Karpas-422 (cell line): ENCODE measurements around the gene OR8J1. TPM values are rescaled to one million over a fixed set of nuclear protein-coding genes. Genes with fewer than 3 reads are reported as not detected.

ENCODE experiments used
- DNase-seq: peaks from one replicate; pipeline ENCODE4 v3.0.0-alpha.2; 2015
- H2AFZ ChIP-seq: fragments of 200-600 bp; sonication (generic); 2 replicates; pipeline ENCODE4 v1.6.1; 2014; ENCODE audit warnings: antibody characterized with exemption, low read length, mixed read lengths
- H3K27ac ChIP-seq: fragments of 200-600 bp; sonication (generic); 2 replicates; pipeline ENCODE4 v1.5.1; 2014; ENCODE audit warnings: mild to moderate bottlenecking, low read length, moderate library complexity
- H3K27me3 ChIP-seq: fragments of 200-600 bp; sonication (generic); 2 replicates; pipeline ENCODE4 v1.6.1; 2014; ENCODE audit warnings: low read length, mixed read lengths
- H3K36me3 ChIP-seq: fragments of 200-600 bp; sonication (generic); 2 replicates; pipeline ENCODE4 v1.6.1; 2014; ENCODE audit warnings: low read length, mixed read lengths; ENCODE audit not compliant: insufficient read depth
- H3K4me1 ChIP-seq: fragments of 200-600 bp; sonication (generic); 2 replicates; pipeline ENCODE4 v1.6.1; 2014; ENCODE audit warnings: mild to moderate bottlenecking, low read length, mixed read lengths
- H3K4me2 ChIP-seq: fragments of 200-600 bp; sonication (generic); 2 replicates; pipeline ENCODE4 v1.6.1; 2014; ENCODE audit warnings: low read length, low read depth, mild to moderate bottlenecking; ENCODE audit not compliant: poor library complexity, severe bottlenecking
- H3K4me3 ChIP-seq: fragments of 200-600 bp; sonication (generic); 2 replicates; pipeline ENCODE4 v1.5.1; 2014; ENCODE audit warnings: mild to moderate bottlenecking, antibody characterized with exemption, low read length, mixed read lengths
- H3K79me2 ChIP-seq: fragments of 200-600 bp; sonication (generic); 2 replicates; pipeline ENCODE4 v1.6.1; 2014; ENCODE audit warnings: mild to moderate bottlenecking, low read length, mixed read lengths
- H3K9ac ChIP-seq: fragments of 200-600 bp; sonication (generic); 2 replicates; pipeline ENCODE4 v1.6.0; 2014; ENCODE audit warnings: low read length
- H3K9me2 ChIP-seq: fragments of 200-600 bp; sonication (generic), shearing (Covaris generic); replicated peaks from 2 replicates; pipeline ENCODE4 v1.6.0; 2014; ENCODE audit warnings: mild to moderate bottlenecking, low read length, moderate library complexity; ENCODE audit not compliant: insufficient read depth
- H3K9me3 ChIP-seq: fragments of 300-700, 200-600 bp; sonication (generic); 2 replicates; pipeline ENCODE4 v1.6.1; 2014; ENCODE audit warnings: low read length, mixed read lengths
- H4K20me1 ChIP-seq: fragments of 200-600 bp; sonication (generic); 2 replicates; pipeline ENCODE4 v1.6.1; 2014; ENCODE audit warnings: mild to moderate bottlenecking, antibody characterized with exemption, low read length, low read depth; ENCODE audit not compliant: insufficient read depth
- total RNA-seq: library from RNA; depleted of rRNA; stranded (reverse); fragments of >200 nt; shearing (Covaris generic); gene quantifications from 2 replicates; pipeline ENCODE4 v1.2.3, GENCODE V29; 2014; ENCODE audit warnings: low replicate concordance; rRNA removed

OR8J1 gene, protein sequence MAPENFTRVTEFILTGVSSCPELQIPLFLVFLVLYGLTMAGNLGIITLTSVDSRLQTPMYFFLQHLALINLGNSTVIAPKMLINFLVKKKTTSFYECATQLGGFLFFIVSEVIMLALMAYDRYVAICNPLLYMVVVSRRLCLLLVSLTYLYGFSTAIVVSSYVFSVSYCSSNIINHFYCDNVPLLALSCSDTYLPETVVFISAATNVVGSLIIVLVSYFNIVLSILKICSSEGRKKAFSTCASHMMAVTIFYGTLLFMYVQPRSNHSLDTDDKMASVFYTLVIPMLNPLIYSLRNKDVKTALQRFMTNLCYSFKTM
- not detected in 2 replicates for total RNA-seq

DNA sequence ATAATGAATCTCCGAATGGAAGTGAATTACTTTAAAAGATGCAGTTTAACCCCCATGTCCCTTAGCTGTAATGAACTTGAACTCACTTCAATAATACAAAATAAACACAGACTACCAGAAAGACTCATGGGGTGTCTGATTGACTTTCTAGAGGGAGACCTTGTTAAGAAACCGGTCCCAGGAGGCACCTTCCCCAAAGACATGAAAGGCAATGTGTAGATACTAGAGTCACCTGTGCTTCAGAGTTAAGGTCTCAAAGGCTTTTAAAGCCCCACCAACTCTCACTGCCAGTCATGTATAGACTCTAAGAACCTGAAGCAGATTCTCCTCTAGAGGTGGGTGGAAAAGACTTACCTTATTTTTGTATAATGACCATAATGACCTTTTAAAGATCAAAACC, at the start of gene OR8J1:
TSS of gene OR8J1 (plus strand) at position 301 of the 400 bp plus-strand sequence. CDS start 5,956 bp downstream, outside the sequence.
- no peak for DNase-seq
- H2AFZ ChIP-seq = no peak within 1 kb of the TSS

DNA sequence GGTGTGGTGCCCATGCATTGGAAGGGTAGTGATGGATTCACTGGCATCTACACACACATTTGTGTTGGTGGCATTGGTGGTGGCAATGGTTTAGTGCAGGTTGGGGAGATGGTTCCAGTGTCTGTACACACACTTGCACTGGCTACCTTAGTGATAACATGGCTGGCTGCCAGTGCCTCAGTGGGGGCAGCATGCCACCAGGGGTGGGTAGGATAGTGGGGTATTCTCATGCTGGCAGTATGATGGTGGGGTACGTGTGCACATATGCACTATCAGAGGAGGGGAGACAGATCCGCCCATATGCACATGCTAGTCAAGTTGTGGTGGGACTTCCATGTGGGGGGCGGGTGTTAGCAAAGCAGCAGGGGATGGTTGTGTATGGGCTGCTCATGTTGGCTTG, 46.3 kb upstream of the OR8J1 start:
- Histone ChIP-seq H3K4me1 (no peaks in the 10 kb centered on the region), H3K36me3 (no peaks in the 10 kb centered on the region), H3K9me2 (no peaks in the 10 kb centered on the region), H3K4me2 (no peak overlapping the region), H3K9me3 (peaks cover 37% of the 10 kb centered on the region), H4K20me1 (no peaks in the 10 kb centered on the region), H3K9ac (no peak overlapping the region), H2AFZ (no peak overlapping the region), H3K27me3 (no peaks in the 10 kb centered on the region), H3K27ac (no peak overlapping the region), H3K4me3 (no peak overlapping the region), H3K79me2 (no peaks in the 10 kb centered on the region)
- DNase-seq = no peak

More for the DNA sequence above, at the start of gene OR8J1:
- no peaks in the 10 kb centered on the region for H4K20me1 ChIP-seq
- H3K9me2 ChIP-seq = no peaks in the 10 kb centered on the region
- no peak within 1 kb of the TSS for H3K4me3 ChIP-seq
- H3K9me3 ChIP-seq = peaks cover 14% of the 10 kb centered on the region
- H3K79me2 ChIP-seq = no peaks in the 10 kb centered on the region
- no peak within 1 kb of the TSS for H3K9ac ChIP-seq
- no peaks in the 10 kb centered on the region for H3K36me3 ChIP-seq
- H3K4me2 ChIP-seq = no peak within 1 kb of the TSS
- H3K27ac ChIP-seq = no peak within 1 kb of the TSS
- no peaks in the 10 kb centered on the region for H3K4me1 ChIP-seq
- H3K27me3 ChIP-seq = no peaks in the 10 kb centered on the region

DNA sequence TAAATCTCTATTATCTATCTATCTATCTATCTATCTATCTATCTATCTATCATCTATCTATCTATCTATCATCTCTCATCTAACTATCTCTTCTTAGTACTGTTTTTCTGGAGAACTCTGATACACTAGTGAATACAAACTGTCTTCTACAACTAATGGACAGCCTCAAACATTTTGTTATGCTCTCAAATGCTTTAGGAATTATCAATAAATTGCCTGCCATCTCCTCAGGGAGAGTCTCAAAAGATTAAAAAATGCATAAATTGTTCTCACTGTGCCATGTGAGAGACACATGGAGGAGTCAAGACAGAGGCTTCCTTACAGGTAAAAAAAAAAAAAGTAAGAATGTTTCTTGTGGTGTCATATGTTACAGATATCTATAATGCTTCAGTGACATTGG, 39.2 kb upstream of the OR8J1 start, which contains the start of gene OR8K3:
TSS of gene OR8K3 (plus strand) at position 301 of the 400 bp plus-strand sequence. CDS start 3,163 bp downstream, outside the sequence.
- H4K20me1 ChIP-seq = no peaks in the 10 kb centered on the region
- H3K36me3 ChIP-seq = no peaks in the 10 kb centered on the region
- no peaks in the 10 kb centered on the region for H3K9me2 ChIP-seq
- peaks cover 19% of the 10 kb centered on the region for H3K9me3 ChIP-seq
- H3K4me2 ChIP-seq = no peak within 1 kb of the TSS
- no peak within 1 kb of the TSS for H3K27ac ChIP-seq
- H2AFZ ChIP-seq = no peak within 1 kb of the TSS
- H3K4me3 ChIP-seq = no peak within 1 kb of the TSS
- no peak for DNase-seq
- H3K27me3 ChIP-seq = no peaks in the 10 kb centered on the region
- H3K4me1 ChIP-seq = no peaks in the 10 kb centered on the region
- no peaks in the 10 kb centered on the region for H3K79me2 ChIP-seq
- no peak within 1 kb of the TSS for H3K9ac ChIP-seq

DNA sequence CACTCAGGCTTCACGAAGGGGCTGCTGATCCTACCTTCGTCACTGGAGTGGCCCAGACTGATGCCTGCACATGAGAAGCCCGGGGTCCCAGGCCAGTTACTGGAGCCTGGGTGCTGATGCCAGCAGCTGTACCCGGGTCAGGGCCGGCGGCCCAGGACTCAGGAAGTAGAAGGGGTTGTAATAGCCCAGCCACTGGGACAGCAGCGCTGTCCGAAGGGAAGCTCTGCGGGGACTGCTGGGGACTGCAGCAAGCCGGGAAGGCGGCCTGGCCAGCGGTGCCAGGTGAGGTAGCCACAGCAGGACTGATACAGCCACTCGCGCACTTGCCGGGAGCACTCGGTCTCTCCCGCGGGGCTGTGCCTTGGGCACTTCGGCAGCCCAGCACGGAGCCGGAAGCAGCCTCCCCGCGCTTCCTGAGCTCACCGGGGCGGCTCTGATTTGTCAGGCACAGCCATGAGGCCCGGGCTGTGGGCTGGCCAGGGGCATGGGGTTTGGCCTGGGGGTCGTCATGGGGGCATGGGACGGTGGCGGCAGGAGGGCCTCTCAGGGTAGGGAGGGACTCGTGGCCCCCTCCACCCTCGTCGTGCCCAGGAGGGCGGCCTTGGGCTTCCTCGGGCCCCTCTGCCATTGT, 22.1 kb upstream of the OR8J1 start:
- peaks cover 15% of the 10 kb centered on the region for H3K9me3 ChIP-seq
- no peaks in the 10 kb centered on the region for H3K79me2 ChIP-seq
- no peak overlapping the region for H3K27ac ChIP-seq
- no peaks in the 10 kb centered on the region for H4K20me1 ChIP-seq
- H3K4me1 ChIP-seq = no peaks in the 10 kb centered on the region
- no peak overlapping the region for H3K9ac ChIP-seq
- H3K36me3 ChIP-seq = no peaks in the 10 kb centered on the region
- no peak overlapping the region for H2AFZ ChIP-seq
- H3K9me2 ChIP-seq = no peaks in the 10 kb centered on the region
- no peak for DNase-seq
- no peak overlapping the region for H3K4me3 ChIP-seq
- no peak overlapping the region for H3K4me2 ChIP-seq
- H3K27me3 ChIP-seq = no peaks in the 10 kb centered on the region

DNA sequence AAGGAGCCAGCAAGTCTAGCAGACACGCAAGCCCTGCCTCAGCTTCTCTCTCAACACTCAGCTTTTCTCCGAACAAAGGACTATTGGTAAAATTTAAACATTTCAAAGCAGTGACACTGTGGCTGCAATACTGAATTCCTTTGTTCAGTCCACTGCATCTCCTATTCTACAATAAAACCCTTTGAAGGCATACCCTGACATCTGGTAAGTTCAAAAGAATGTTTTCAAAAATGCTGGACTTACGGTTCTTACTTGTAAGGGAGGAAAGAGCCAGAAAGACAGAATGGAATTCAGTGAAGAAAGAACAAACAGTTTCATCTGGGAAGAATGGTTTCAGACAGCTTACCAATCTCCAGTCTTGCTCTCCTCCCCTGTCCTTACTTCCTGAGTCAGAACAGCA, 20.9 kb upstream of the OR8J1 start:
- H3K9me3 ChIP-seq = peaks cover 21% of the 10 kb centered on the region
- H3K9me2 ChIP-seq = no peaks in the 10 kb centered on the region

DNA sequence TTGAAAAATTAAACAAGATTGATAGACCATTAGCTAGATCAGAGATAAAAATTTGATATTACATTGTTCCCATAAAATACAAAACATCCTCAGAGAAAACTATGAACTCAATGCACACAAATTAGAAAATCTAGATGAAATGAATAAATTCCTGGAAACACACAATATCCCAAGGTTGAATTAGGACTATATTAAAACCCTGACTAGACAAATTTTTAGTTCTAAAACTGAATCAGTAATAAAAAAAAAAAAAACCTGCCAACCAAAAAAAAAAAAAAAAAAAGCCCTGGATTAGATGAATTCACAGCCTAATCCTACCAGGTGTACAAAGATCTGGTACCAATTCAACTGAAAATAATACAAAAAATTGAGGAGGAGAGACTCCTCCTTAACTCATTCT, 13.8 kb upstream of the OR8J1 start:
- Histone ChIP-seq H3K79me2 (no peaks in the 10 kb centered on the region), H3K9me2 (no peaks in the 10 kb centered on the region), H2AFZ (no peak overlapping the region), H4K20me1 (no peaks in the 10 kb centered on the region), H3K9me3 (peaks cover 43% of the 10 kb centered on the region), H3K4me2 (no peak overlapping the region), H3K9ac (no peak overlapping the region), H3K27ac (no peak overlapping the region), H3K4me3 (no peak overlapping the region), H3K27me3 (no peaks in the 10 kb centered on the region), H3K36me3 (no peaks in the 10 kb centered on the region), H3K4me1 (no peaks in the 10 kb centered on the region)
- DNase-seq = no peak

More for the DNA sequence above, 20.9 kb upstream of the OR8J1 start:
- no peak overlapping the region for H3K9ac ChIP-seq
- no peaks in the 10 kb centered on the region for H3K36me3 ChIP-seq
- no peaks in the 10 kb centered on the region for H4K20me1 ChIP-seq
- DNase-seq = no peak
- no peaks in the 10 kb centered on the region for H3K4me1 ChIP-seq
- no peak overlapping the region for H3K27ac ChIP-seq
- H3K79me2 ChIP-seq = no peaks in the 10 kb centered on the region
- H3K4me3 ChIP-seq = no peak overlapping the region
- H3K4me2 ChIP-seq = no peak overlapping the region
- H3K27me3 ChIP-seq = no peaks in the 10 kb centered on the region
- no peak overlapping the region for H2AFZ ChIP-seq

DNA sequence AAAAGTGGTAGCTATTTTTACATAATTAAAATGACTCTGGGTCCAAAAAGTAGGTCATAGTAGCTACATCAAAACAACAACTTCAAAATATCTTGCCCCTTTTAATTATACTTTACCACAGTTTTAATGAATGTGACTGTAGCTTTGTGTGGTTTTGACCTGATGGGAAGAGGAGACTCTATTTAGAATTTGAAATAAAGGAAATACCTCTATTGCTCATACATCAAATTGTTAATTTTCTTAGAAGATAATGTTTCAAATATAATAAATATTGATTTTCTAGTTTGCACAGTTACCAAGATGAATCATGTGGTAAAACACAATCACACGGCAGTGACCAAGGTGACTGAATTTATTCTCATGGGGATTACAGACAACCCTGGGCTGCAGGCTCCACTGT, 8.4 kb upstream of the OR8J1 start, which contains the start of gene OR8K1:
TSS of gene OR8K1 (plus strand) at position 301 of the 400 bp plus-strand sequence. CDS start at position 301, 0 bp downstream.
- H3K4me1 ChIP-seq = no peaks in the 10 kb centered on the region
- H3K9me3 ChIP-seq = peaks cover 20% of the 10 kb centered on the region
- H2AFZ ChIP-seq = no peak within 1 kb of the TSS
- no peaks in the 10 kb centered on the region for H4K20me1 ChIP-seq
- H3K27me3 ChIP-seq = no peaks in the 10 kb centered on the region
- H3K79me2 ChIP-seq = no peaks in the 10 kb centered on the region
- H3K4me3 ChIP-seq = no peak within 1 kb of the TSS
- H3K36me3 ChIP-seq = no peaks in the 10 kb centered on the region
- H3K9ac ChIP-seq = no peak within 1 kb of the TSS
- no peak within 1 kb of the TSS for H3K4me2 ChIP-seq
- no peak within 1 kb of the TSS for H3K27ac ChIP-seq
- DNase-seq = no peak
- no peaks in the 10 kb centered on the region; the same call in 1 of the 2 replicates for H3K9me2 ChIP-seq

DNA sequence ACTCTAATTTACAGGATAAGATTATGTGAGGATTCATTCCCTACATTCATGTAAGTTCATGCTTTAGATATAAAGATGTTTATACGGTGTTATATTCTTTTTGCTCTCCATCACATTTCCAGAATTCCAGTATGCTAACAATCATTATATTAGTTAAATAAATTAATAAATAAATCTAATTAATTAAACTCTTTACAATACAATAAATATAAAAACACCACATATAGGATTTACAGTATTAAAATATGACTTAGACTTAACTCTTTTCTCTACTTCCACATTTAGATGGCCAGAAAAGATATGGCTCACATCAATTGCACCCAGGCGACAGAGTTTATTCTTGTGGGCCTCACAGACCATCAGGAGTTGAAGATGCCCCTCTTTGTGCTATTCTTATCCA, 21.2 kb downstream of the OR8J1 start, which contains the start of gene OR8U1:
TSS of gene OR8U1 (plus strand) at position 301 of the 400 bp plus-strand sequence. CDS start at position 301, 0 bp downstream.
- no peaks in the 10 kb centered on the region for H4K20me1 ChIP-seq
- no peak for DNase-seq
- H3K9me2 ChIP-seq = no peaks in the 10 kb centered on the region
- H3K4me1 ChIP-seq = no peaks in the 10 kb centered on the region
- H3K36me3 ChIP-seq = no peaks in the 10 kb centered on the region
- no peak within 1 kb of the TSS for H3K27ac ChIP-seq
- no peak within 1 kb of the TSS for H3K9ac ChIP-seq
- no peak within 1 kb of the TSS for H2AFZ ChIP-seq
- H3K27me3 ChIP-seq = no peaks in the 10 kb centered on the region
- no peak within 1 kb of the TSS for H3K4me2 ChIP-seq
- no peaks in the 10 kb centered on the region for H3K79me2 ChIP-seq
- peaks cover 17% of the 10 kb centered on the region for H3K9me3 ChIP-seq
- no peak within 1 kb of the TSS for H3K4me3 ChIP-seq
